HG03469 (cell line): ENCODE results near the gene PNRC2.
A peak's percentile ranks its signal among the peaks of the same experiment; 100 is the strongest.

Experiments
- ATAC-seq: cut with Tn5 transposase; IDR thresholded peaks from one replicate; pipeline ENCODE4 v1.9.1; 2021; ENCODE audit warnings: mild to moderate bottlenecking, moderate library complexity, moderate number of reproducible peaks; ENCODE audit not compliant: unreplicated experiment

The PNRC2 gene

GRCh38 chr1:23959461-23960290 lies at the start of gene PNRC2:
Gene PNRC2, plus strand, starts transcription at chr1:23959828. Its CDS starts 1,630 bp downstream, at chr1:23961458.
- ATAC-seq: peak; percentile 34

GRCh38 chr1:23910144-23910543 lies 49.5 kb upstream of the PNRC2 start:
- ATAC-seq: no peak

- ATAC-seq: no peak
Observed at GRCh38 chr1:23910553-23911246, 48.9 kb upstream of the PNRC2 start.

GRCh38 chr1:23911921-23912320 lies 47.7 kb upstream of the PNRC2 start:
- ATAC-seq: no peak

GRCh38 chr1:23913212-23913880 lies 46.3 kb upstream of the PNRC2 start, which contains the start of gene CNR2:
Gene CNR2, minus strand, starts transcription at chr1:23913362. Its CDS starts 37,745 bp downstream, at chr1:23875617.
- no peak for ATAC-seq

GRCh38 chr1:23914921-23915320 lies 44.7 kb upstream of the PNRC2 start:
- no peak for ATAC-seq

GRCh38 chr1:23915466-23915865 lies 44.2 kb upstream of the PNRC2 start:
- no peak for ATAC-seq

- no peak for ATAC-seq
Observed at GRCh38 chr1:23916209-23917131, 43.2 kb upstream of the PNRC2 start.

GRCh38 chr1:23922321-23922943 lies 37.2 kb upstream of the PNRC2 start:
- no peak for ATAC-seq

- no peak for ATAC-seq
Observed at GRCh38 chr1:23923592-23924499, 35.8 kb upstream of the PNRC2 start.

GRCh38 chr1:23924601-23925000 lies 35.0 kb upstream of the PNRC2 start:
- no peak for ATAC-seq

GRCh38 chr1:23925279-23925678 lies 34.3 kb upstream of the PNRC2 start:
- no peak for ATAC-seq

GRCh38 chr1:23927097-23927496 lies 32.5 kb upstream of the PNRC2 start:
- ATAC-seq: no peak

- no peak for ATAC-seq
Observed at GRCh38 chr1:23928789-23929188, 30.8 kb upstream of the PNRC2 start.

GRCh38 chr1:23930270-23930669 lies 29.4 kb upstream of the PNRC2 start:
- ATAC-seq: no peak

- no peak for ATAC-seq
Observed at GRCh38 chr1:23930861-23931490, 28.7 kb upstream of the PNRC2 start.

GRCh38 chr1:23931491-23931880 lies 28.1 kb upstream of the PNRC2 start:
- no peak for ATAC-seq

GRCh38 chr1:23936481-23937176 lies 23.0 kb upstream of the PNRC2 start:
- ATAC-seq: no peak
